Duodenal mucosa (tissue), 2 donors: ENCODE data around the gene AHSP.
"Not testable (repeated sequence)": the region's sequence is repeated elsewhere in the genome, so short reads cannot be mapped to it uniquely, and the experiment has no call there.

Experiments
- H3K27ac ChIP-seq: one replicate; pipeline ENCODE4 v1.7.0; 2013; ENCODE audit warnings: low read depth, low read length
- H3K27me3 ChIP-seq, 2 donors: one replicate each; pipeline ENCODE4 v1.7.0; 2013; ENCODE audit warnings: low read length in 2 of 2, control low read depth in 1 of 2; ENCODE audit not compliant: insufficient read depth in 2 of 2, control insufficient read depth in 1 of 2
- H3K36me3 ChIP-seq, 2 donors: one replicate each; pipeline ENCODE4 v1.7.0; 2013; ENCODE audit warnings: low read length in 2 of 2, control low read depth in 1 of 2; ENCODE audit not compliant: insufficient read depth in 2 of 2, control insufficient read depth in 1 of 2
- H3K4me1 ChIP-seq, 2 donors: one replicate each; pipeline ENCODE4 v1.7.0; 2013; ENCODE audit warnings: low read length in 2 of 2, control low read depth in 1 of 2; ENCODE audit not compliant: insufficient read depth in 2 of 2, control insufficient read depth in 1 of 2
- H3K4me3 ChIP-seq, 2 donors: one replicate each; pipeline ENCODE4 v1.7.0; 2013; ENCODE audit warnings: low read length in 2 of 2, low read depth in 1 of 2
- H3K9ac ChIP-seq, 2 donors: one replicate each; pipeline ENCODE4 v1.7.0; 2013; ENCODE audit warnings: low read length in 2 of 2, low read depth in 1 of 2
- H3K9me3 ChIP-seq, 2 donors: one replicate each; pipeline ENCODE4 v1.7.0; 2013; ENCODE audit warnings: low read length in 2 of 2, control low read depth in 1 of 2; ENCODE audit not compliant: control insufficient read depth in 1 of 2

Gene AHSP

DNA sequence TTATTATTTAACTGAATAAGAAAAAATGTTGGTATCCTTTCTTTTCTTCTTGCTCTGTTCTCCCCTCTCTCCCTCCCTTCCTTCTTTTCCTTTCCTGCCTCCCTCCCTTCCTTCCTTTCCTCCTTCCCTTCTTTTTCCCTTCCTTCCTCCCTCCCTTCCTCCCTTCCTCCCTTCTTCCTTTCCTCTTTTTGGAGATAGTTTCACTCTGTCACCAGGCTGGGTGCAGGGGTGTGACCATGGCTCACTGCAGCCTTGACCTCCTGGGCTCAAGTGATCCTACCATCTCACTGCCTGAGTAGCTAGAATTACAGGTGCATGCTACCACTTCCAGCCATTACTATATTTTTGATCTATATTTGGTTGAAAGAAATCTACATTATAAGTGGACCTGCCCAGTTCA lies 13.8 kb upstream of the AHSP start:
- Histone ChIP-seq H3K4me3 (no peak overlapping the region), H3K27me3 (no peaks in the 10 kb centered on the region), H3K4me1 (peaks cover 7 to 11% of the 10 kb centered on the region in 2 donors), H3K9me3 (no peaks in the 10 kb centered on the region), H3K36me3 (no peaks in the 10 kb centered on the region), H3K9ac (no peak overlapping the region), H3K27ac (no peak overlapping the region)

GRCh38 chr16:31517800-31518402 lies 9.8 kb upstream of the AHSP start:
- no peaks in the 10 kb centered on the region for H3K36me3 ChIP-seq
- no peaks in the 10 kb centered on the region for H3K27me3 ChIP-seq
- no peaks in the 10 kb centered on the region for H3K9me3 ChIP-seq
- H3K4me1 ChIP-seq, result no peaks in the 10 kb centered on the region
- no peak overlapping the region for H3K9ac ChIP-seq
- no peak overlapping the region for H3K4me3 ChIP-seq
- no peak overlapping the region for H3K27ac ChIP-seq

GRCh38 chr16:31519759-31520431 lies 7.8 kb upstream of the AHSP start:
- Histone ChIP-seq H3K9me3 (no peaks in the 10 kb centered on the region), H3K4me3 (no peak overlapping the region), H3K9ac (no peak overlapping the region), H3K36me3 (no peaks in the 10 kb centered on the region), H3K4me1 (no peaks in the 10 kb centered on the region), H3K27me3 (no peaks in the 10 kb centered on the region), H3K27ac (no peak overlapping the region)

- no peaks in the 10 kb centered on the region for H3K27me3 ChIP-seq
- no peaks in the 10 kb centered on the region for H3K4me1 ChIP-seq
- H3K9ac ChIP-seq, result no peak overlapping the region
- H3K4me3 ChIP-seq, result no peak overlapping the region
- H3K36me3 ChIP-seq, result no peaks in the 10 kb centered on the region
- no peak overlapping the region for H3K27ac ChIP-seq
- no peaks in the 10 kb centered on the region for H3K9me3 ChIP-seq
Observed at GRCh38 chr16:31521368-31521767, 6.3 kb upstream of the AHSP start.

DNA sequence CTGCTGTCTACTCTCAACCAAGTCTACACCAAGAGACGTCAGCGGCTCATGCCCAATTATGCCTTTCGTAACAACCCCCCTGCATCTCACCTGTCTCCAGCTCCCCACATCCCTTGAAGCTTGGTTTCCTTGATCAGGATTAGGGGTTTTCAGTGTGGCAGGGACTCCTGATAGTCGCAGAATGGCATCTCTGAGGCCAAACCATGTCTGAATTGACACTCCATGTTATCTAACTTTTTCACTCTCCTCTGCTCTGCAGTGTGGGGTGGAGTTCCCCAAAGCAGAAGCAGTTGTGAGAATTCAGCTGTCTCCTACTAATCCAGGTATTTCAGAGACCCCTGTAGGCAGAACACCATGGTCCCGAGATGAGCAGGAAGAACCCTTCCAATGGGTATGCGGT lies 5.6 kb upstream of the AHSP start:
- Histone ChIP-seq H3K9me3 (no peaks in the 10 kb centered on the region), H3K27ac (no peak overlapping the region), H3K27me3 (no peaks in the 10 kb centered on the region), H3K4me1 (no peaks in the 10 kb centered on the region), H3K4me3 (no peak overlapping the region), H3K36me3 (no peaks in the 10 kb centered on the region), H3K9ac (no peak overlapping the region)

DNA sequence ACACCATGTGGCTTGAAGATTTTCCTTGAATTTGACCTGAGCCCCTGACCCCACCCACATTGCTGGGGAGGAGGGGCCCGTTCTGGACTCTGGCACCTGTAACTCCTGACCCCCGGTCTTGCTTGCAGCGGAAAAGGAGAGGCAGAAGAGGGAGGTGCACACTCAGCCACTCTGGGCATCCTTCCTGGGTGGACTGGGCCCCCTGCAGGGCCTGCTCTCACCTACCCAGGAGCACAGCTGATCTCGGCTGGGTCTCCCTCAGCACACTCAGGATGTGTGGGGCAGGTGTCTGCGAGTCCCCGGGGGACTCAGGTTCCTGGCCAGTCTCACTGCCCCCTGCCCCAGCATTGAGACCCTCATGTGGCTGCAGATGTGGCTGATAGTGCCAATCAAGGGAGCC lies 3.9 kb upstream of the AHSP start:
- H3K4me1 ChIP-seq, H3K4me3 ChIP-seq, H3K27ac ChIP-seq, H3K9ac ChIP-seq, H3K9me3 ChIP-seq, H3K36me3 ChIP-seq: not testable (repeated sequence)
- H3K27me3 ChIP-seq, result peaks cover 13 to 14% of the 10 kb centered on the region in 2 donors

DNA sequence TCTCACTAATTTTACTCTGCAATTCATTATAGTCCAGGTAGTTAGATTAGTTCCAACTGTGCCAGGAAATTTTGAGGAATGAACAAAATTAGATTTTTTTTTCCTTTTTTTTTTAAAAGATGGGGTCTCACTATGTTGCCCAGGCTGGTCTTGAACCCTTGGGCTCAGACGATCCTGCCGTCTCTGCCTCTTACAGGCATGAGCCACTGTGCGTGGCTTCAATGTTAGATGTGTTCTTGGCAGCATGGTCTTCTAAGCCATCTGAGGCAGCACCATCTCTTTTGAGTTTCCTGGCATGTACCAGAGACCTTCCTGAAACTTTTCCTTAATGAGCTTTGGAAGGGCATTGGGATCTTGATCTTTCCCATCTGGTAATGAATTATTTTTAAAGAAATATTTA lies 2.6 kb upstream of the AHSP start:
- H3K4me1 ChIP-seq, result peaks cover 0 to 5% of the 10 kb centered on the region in 2 donors
- H3K9ac ChIP-seq, result no peak overlapping the region
- H3K27ac ChIP-seq, result no peak overlapping the region
- H3K27me3 ChIP-seq, result peaks cover 22 to 24% of the 10 kb centered on the region in 2 donors
- H3K9me3 ChIP-seq, result no peaks in the 10 kb centered on the region
- no peaks in the 10 kb centered on the region for H3K36me3 ChIP-seq
- H3K4me3 ChIP-seq, result no peak overlapping the region

DNA sequence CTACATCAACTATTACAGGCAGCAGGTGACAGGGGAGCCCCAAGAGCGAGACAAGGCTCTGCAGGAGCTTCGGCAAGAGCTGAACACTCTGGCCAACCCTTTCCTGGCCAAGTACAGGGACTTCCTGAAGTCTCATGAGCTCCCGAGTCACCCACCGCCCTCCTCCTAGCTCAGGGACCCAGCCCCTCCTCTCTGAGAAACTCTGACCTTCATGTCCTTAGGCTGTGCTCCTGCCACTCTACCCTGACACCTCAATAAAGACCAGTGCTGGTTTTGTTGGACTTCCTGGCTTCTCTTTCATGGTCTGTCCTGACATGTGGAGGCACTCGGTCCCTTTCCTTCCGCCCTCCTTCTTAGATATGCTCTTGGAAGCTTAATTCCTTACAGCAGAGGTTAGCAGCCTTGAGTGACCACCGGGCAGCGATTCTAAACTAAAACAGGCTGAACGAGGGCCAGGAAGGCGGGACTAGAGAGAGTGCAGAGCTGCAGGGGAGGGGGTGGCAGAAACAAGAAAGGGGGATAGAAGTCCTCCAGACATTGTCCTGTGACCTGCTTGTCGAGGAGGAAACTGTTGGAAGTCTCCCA lies 915 bp downstream of the AHSP start:
- Histone ChIP-seq H3K4me3 (peak overlapping the region in 1 of 2 donors; percentile 16), H3K27me3 (peaks cover 27 to 34% of the 10 kb centered on the region in 2 donors), H3K36me3 (no peaks in the 10 kb centered on the region), H3K4me1 (peaks cover 0 to 5% of the 10 kb centered on the region in 2 donors), H3K9ac (no peak overlapping the region), H3K27ac (no peak overlapping the region), H3K9me3 (no peaks in the 10 kb centered on the region)

DNA sequence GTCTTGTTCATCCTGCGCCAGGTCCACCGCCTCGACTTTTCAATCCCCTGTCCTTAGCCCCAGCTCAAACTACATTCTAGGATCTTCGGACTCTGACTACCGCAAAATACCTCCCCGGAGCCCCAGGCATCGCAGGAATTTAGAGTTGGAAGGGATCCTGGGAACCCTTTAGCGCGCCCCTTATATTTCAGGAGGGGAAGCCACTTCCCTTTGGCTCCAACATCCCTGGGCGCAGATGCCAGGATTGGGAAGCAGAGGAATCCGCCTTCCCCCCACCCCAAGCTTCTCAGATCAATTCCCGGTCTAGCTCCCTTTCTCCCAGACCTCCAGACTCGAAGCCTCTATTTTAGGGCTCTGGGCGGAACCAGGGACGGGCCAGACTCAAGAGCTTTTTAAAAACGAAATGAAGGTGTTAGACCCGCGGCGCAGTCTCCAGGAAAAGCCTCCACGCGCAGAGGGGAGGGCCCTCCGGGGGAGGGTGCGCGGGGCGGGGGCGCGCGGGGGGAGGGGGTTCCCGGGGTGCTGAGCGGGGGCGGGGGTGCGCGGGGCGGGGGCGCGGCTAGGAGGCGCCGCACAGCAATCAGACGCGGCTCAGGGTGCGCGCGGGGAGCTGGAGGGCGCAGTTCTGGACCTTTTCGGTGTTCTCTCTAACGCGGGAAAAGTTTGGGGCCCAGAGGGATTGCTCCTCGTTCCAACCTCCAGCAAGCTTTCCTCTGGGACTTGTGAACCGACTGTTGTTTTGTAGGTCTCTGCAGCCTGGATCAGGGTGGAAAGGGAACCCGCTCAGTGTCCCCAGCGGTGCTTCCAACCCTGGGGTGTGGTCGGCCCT lies 1.6 kb downstream of the AHSP start:
- Histone ChIP-seq H3K36me3 (no peaks in the 10 kb centered on the region), H3K27ac (no peak overlapping the region), H3K4me1 (peaks cover 0 to 5% of the 10 kb centered on the region in 2 donors), H3K9ac (no peak overlapping the region), H3K9me3 (no peaks in the 10 kb centered on the region), H3K4me3 (peak overlapping the region; percentile 32 to 36), H3K27me3 (peaks cover 27 to 34% of the 10 kb centered on the region in 2 donors)

DNA sequence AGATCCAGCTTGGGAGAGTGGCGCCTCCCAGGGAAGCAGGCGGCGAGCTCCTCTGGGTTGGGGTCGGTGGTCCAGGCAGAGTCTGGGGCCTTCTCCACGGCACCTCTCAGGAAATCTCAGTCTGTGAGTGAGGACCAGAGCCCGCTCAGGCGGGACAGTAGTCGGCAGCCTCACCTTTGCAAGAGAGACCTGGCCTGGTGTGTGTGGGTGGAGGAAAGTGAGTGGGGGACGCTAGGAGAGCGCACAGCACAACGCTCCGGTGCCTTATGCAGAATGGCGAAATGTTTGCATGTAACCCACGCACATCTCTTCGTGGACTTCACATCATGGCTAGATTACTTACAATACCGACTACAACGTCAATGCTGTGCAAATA lies 2.2 kb downstream of the AHSP start:
- peak overlapping the region; percentile 15 to 36 for H3K4me3 ChIP-seq
- H3K9me3 ChIP-seq, result no peaks in the 10 kb centered on the region
- H3K4me1 ChIP-seq, result peaks cover 0 to 5% of the 10 kb centered on the region in 2 donors
- H3K9ac ChIP-seq, result no peak overlapping the region
- no peak overlapping the region for H3K27ac ChIP-seq
- peaks cover 27 to 34% of the 10 kb centered on the region in 2 donors for H3K27me3 ChIP-seq
- H3K36me3 ChIP-seq, result no peaks in the 10 kb centered on the region
